ENCODE measurements around the gene CT55. TPM values are rescaled to one million over a fixed set of nuclear protein-coding genes. Genes with fewer than 3 reads are reported as not detected.
A peak's percentile ranks its signal among the peaks of the same experiment; 100 is the strongest.
"Not testable (repeated sequence)": the region's sequence is repeated elsewhere in the genome, so short reads cannot be mapped to it uniquely, and the experiment has no call there.

The CT55 gene
- total and polyA plus RNA-seq, 5 donors = not detected

GRCh38 chrX:135168486-135168885 lies 2.7 kb downstream of the CT55 start:
- intact Hi-C loops (cut with DNase I) = no loop called here
- H3K4me3 ChIP-seq (ENCODE audit: low read length) = no peak overlapping the region
- H3K27ac ChIP-seq (ENCODE audit: low read length) = no peak overlapping the region
- ATAC-seq (no peak), DNase-seq (no peak)
- 39% methylated on average over 3 of the region's 3 CpGs for WGBS
- no peaks in the 10 kb centered on the region for H3K9me3 ChIP-seq (ENCODE audit: control insufficient read depth, low read length)
- H3K27me3 ChIP-seq (ENCODE audit: control insufficient read depth, insufficient read depth) = no peaks in the 10 kb centered on the region
- H3K4me1 ChIP-seq (ENCODE audit: control insufficient read depth, insufficient read depth, low read length) = no peaks in the 10 kb centered on the region

- ATAC-seq; H3K4me3 ChIP-seq (ENCODE audit: low read length); H3K27me3 ChIP-seq (ENCODE audit: control insufficient read depth, insufficient read depth); DNase-seq; intact Hi-C loops (cut with DNase I); H3K27ac ChIP-seq (ENCODE audit: low read length); H3K4me1 ChIP-seq (ENCODE audit: control insufficient read depth, insufficient read depth, low read length); H3K9me3 ChIP-seq (ENCODE audit: control insufficient read depth, low read length): not testable (repeated sequence)
- WGBS = no CpG with 5 or more reads among the region's 3 CpGs
Observed at GRCh38 chrX:135154688-135155087, 16.5 kb downstream of the CT55 start.

- H3K27me3 ChIP-seq (ENCODE audit: control insufficient read depth, insufficient read depth); DNase-seq; H3K27ac ChIP-seq (ENCODE audit: low read length); H3K4me1 ChIP-seq (ENCODE audit: control insufficient read depth, insufficient read depth, low read length); H3K9me3 ChIP-seq (ENCODE audit: control insufficient read depth, low read length); H3K4me3 ChIP-seq (ENCODE audit: low read length); intact Hi-C loops (cut with DNase I); ATAC-seq: not testable (repeated sequence)
- WGBS = no CpG with 5 or more reads among the region's 6 CpGs
Observed at GRCh38 chrX:135126145-135126544, 45.1 kb downstream of the CT55 start.

GRCh38 chrX:135120056-135120576 lies 51.1 kb downstream of the CT55 start, which contains the start of gene ETDB:
TSS of gene ETDB (minus strand) at chrX:135120526. CDS start at chrX:135119261, 1,265 bp downstream.
- H3K9me3 ChIP-seq (ENCODE audit: control insufficient read depth, low read length); ATAC-seq; DNase-seq; intact Hi-C loops (cut with DNase I); H3K27me3 ChIP-seq (ENCODE audit: control insufficient read depth, insufficient read depth); H3K27ac ChIP-seq (ENCODE audit: low read length); H3K4me1 ChIP-seq (ENCODE audit: control insufficient read depth, insufficient read depth, low read length); H3K4me3 ChIP-seq (ENCODE audit: low read length): not testable (repeated sequence)
- WGBS = no CpG with 5 or more reads among the region's 1 CpG

- H3K4me1 ChIP-seq (ENCODE audit: control insufficient read depth, insufficient read depth, low read length); intact Hi-C loops (cut with DNase I); H3K27ac ChIP-seq (ENCODE audit: low read length); ATAC-seq; DNase-seq; H3K9me3 ChIP-seq (ENCODE audit: control insufficient read depth, low read length); H3K4me3 ChIP-seq (ENCODE audit: low read length); H3K27me3 ChIP-seq (ENCODE audit: control insufficient read depth, insufficient read depth): not testable (repeated sequence)
- no CpG with 5 or more reads among the region's 2 CpGs for WGBS
Observed at GRCh38 chrX:135116064-135116463, 55.1 kb downstream of the CT55 start.

GRCh38 chrX:135114392-135114791 lies 56.8 kb downstream of the CT55 start:
- Histone ChIP-seq H3K9me3 (ENCODE audit: control insufficient read depth, low read length) (no peaks in the 10 kb centered on the region), H3K27ac (ENCODE audit: low read length) (no peak overlapping the region), H3K4me3 (ENCODE audit: low read length) (no peak overlapping the region), H3K4me1 (ENCODE audit: control insufficient read depth, insufficient read depth, low read length) (no peaks in the 10 kb centered on the region), H3K27me3 (ENCODE audit: control insufficient read depth, insufficient read depth) (no peaks in the 10 kb centered on the region)
- WGBS = 59% methylated on average over 2 of the region's 2 CpGs
- DNase-seq (no peak), ATAC-seq (no peak)
- intact Hi-C loops (cut with DNase I) = no loop called here

- no peak for DNase-seq
- WGBS = 88% methylated on average over 1 of the region's 1 CpG
- no peaks in the 10 kb centered on the region for H3K27me3 ChIP-seq (ENCODE audit: control insufficient read depth, insufficient read depth)
- no peaks in the 10 kb centered on the region for H3K9me3 ChIP-seq (ENCODE audit: control insufficient read depth, low read length)
- H3K4me3 ChIP-seq (ENCODE audit: low read length) = no peak overlapping the region
- no peak for ATAC-seq
- H3K4me1 ChIP-seq (ENCODE audit: control insufficient read depth, insufficient read depth, low read length) = no peaks in the 10 kb centered on the region
- intact Hi-C loops (cut with DNase I) = no loop called here
- no peak overlapping the region for H3K27ac ChIP-seq (ENCODE audit: low read length)
Observed at GRCh38 chrX:135112743-135113142, 58.5 kb downstream of the CT55 start.

- no peaks in the 10 kb centered on the region for H3K9me3 ChIP-seq (ENCODE audit: control insufficient read depth, low read length)
- H3K4me1 ChIP-seq (ENCODE audit: control insufficient read depth, insufficient read depth, low read length) = no peaks in the 10 kb centered on the region
- no peak overlapping the region for H3K4me3 ChIP-seq (ENCODE audit: low read length)
- H3K27me3 ChIP-seq (ENCODE audit: control insufficient read depth, insufficient read depth) = no peaks in the 10 kb centered on the region
- no peak for DNase-seq
- no peak overlapping the region for H3K27ac ChIP-seq (ENCODE audit: low read length)
- WGBS = 36% methylated on average over 5 of the region's 5 CpGs
- peak in 1 of 2 donors; percentile 41 for ATAC-seq
- intact Hi-C loops (cut with DNase I) = no loop called here
Observed at GRCh38 chrX:135112096-135112729, 59.0 kb downstream of the CT55 start.

GRCh38 chrX:135109554-135109953 lies 61.6 kb downstream of the CT55 start:
- no peaks in the 10 kb centered on the region for H3K4me1 ChIP-seq (ENCODE audit: control insufficient read depth, insufficient read depth, low read length)
- no peak overlapping the region for H3K4me3 ChIP-seq (ENCODE audit: low read length)
- no peaks in the 10 kb centered on the region for H3K9me3 ChIP-seq (ENCODE audit: control insufficient read depth, low read length)
- no peaks in the 10 kb centered on the region for H3K27me3 ChIP-seq (ENCODE audit: control insufficient read depth, insufficient read depth)
- 84% methylated on average over 3 of the region's 3 CpGs for WGBS
- intact Hi-C loops (cut with DNase I) = no loop called here
- ATAC-seq (no peak), DNase-seq (no peak)
- no peak overlapping the region for H3K27ac ChIP-seq (ENCODE audit: low read length)

Other genes starting within 250 kb of the CT55 start
- gene SMIM10, start 180.4 kb downstream of the CT55 start, total RNA-seq = 10 to 100 TPM in 1 of 4 donors, 1 to 10 TPM in 3; 5.7 to 11.1 (median 8.1) TPM
- gene SMIM10, start 180.4 kb downstream of the CT55 start, polyA plus RNA-seq = 12.6 TPM
- 10 to 100 TPM; 12.5 to 14.6 (median 13.8) TPM for gene RTL8B, start 148.9 kb downstream of the CT55 start, total RNA-seq
- 14.0 TPM for gene RTL8B, start 148.9 kb downstream of the CT55 start, polyA plus RNA-seq
- gene RTL8C, start 139.0 kb downstream of the CT55 start, total RNA-seq = 100 to 1,000 TPM; 203 to 266 (median 226) TPM
- gene RTL8C, start 139.0 kb downstream of the CT55 start, polyA plus RNA-seq = 384 TPM
- gene RTL8A, start 119.3 kb downstream of the CT55 start, total RNA-seq = 10 to 100 TPM; 28.1 to 40.5 (median 33.0) TPM
- gene RTL8A, start 119.3 kb downstream of the CT55 start, polyA plus RNA-seq = 76.4 TPM
- gene SMIM10L2B, start 72.7 kb downstream of the CT55 start, total RNA-seq = 10 to 100 TPM; 11.4 to 18.9 (median 15.4) TPM
- 19.2 TPM for gene SMIM10L2B, start 72.7 kb downstream of the CT55 start, polyA plus RNA-seq
- gene ETDB, start 50.9 kb downstream of the CT55 start, total RNA-seq = not detected
- not detected for gene ETDB, start 50.9 kb downstream of the CT55 start, polyA plus RNA-seq
- gene ETDA, start 80.7 kb upstream of the CT55 start, total RNA-seq = not detected
- not detected for gene ETDA, start 80.7 kb upstream of the CT55 start, polyA plus RNA-seq
- gene ETDC, start 138.1 kb upstream of the CT55 start, total RNA-seq = not detected
- gene ETDC, start 138.1 kb upstream of the CT55 start, polyA plus RNA-seq = not detected
- gene ZNF75D, start 172.7 kb upstream of the CT55 start, total RNA-seq = 1 to 10 TPM; 5.5 to 7.3 (median 6.4) TPM
- gene ZNF75D, start 172.7 kb upstream of the CT55 start, polyA plus RNA-seq = 4.6 TPM
- 1 to 10 TPM; 5.2 to 7.0 (median 6.1) TPM for gene ZNF449, start 173.4 kb upstream of the CT55 start, total RNA-seq
- 3.0 TPM for gene ZNF449, start 173.4 kb upstream of the CT55 start, polyA plus RNA-seq

Data from right cardiac atrium (tissue), 5 donors.